Nephron (organoid): ENCODE results near the gene ZNF605.
A peak's percentile ranks its signal among the peaks of the same experiment; 100 is the strongest.

Experiments used
- H3K27ac Mint-ChIP-seq, 3 experiments: 2 replicates each; pipeline ENCODE4 v1.8.0; 2020; ENCODE audit warnings: mixed read lengths in 3 of 3, mild to moderate bottlenecking in 2 of 3, moderate library complexity in 1 of 3
- H3K27me3 Mint-ChIP-seq: 2 replicates; pipeline ENCODE4 v1.8.0; 2021; ENCODE audit warnings: low read depth, mild to moderate bottlenecking, moderate library complexity, mixed read lengths
- H3K36me3 Mint-ChIP-seq: 2 replicates; pipeline ENCODE4 v1.8.0; 2020; ENCODE audit warnings: low read depth, mixed read lengths
- H3K4me1 Mint-ChIP-seq: 2 replicates; pipeline ENCODE4 v1.8.0; 2020; ENCODE audit warnings: mixed read lengths
- H3K4me3 Mint-ChIP-seq, 3 experiments: 2 replicates each; pipeline ENCODE4 v1.8.0; 2020; ENCODE audit warnings: mild to moderate bottlenecking in 3 of 3, mixed read lengths in 3 of 3, moderate library complexity in 2 of 3
- H3K9me3 Mint-ChIP-seq: 2 replicates; pipeline ENCODE4 v1.8.0; 2020; ENCODE audit warnings: mixed read lengths
- TF ChIP-seq, protein P1 (sequence below), 3 experiments: fragments of 200-600 bp; sonication (generic); IDR thresholded peaks; one replicate each; pipeline ENCODE4 v1.5.0; 2021; ENCODE audit warnings: antibody characterized with exemption in 3 of 3; ENCODE audit not compliant: unreplicated experiment in 3 of 3

Gene ZNF605

DNA sequence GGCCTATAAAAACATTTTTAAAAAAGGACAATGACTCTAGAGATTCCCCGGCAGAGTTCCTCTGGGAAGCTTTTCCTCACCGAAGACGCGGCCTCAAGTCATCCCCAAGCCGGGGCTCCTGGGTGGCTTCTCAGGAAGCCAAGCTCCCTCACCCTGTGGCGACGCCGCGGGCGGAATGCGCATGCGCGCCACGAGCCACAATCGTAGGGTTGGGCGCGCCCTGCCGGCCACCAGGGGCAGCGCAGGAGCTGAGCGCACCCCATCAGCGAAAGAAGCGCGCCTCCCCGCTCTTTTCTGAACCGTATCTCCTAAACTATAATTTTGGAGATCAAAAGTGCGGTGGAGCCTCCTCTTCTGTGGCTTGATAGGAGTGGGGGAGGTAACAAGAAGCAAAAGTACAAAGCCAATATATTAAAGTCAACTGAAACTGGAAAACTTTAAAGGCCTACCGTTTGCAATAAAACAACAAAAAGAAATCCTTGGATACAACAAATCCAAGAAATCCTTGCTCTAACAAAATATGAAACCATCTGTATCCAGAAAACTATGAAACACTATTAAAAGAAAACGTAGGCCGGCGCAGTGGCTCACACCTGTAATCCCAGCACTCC lies 51.3 kb downstream of the ZNF605 start:
- H3K9me3 Mint-ChIP-seq = peaks cover 38% of the 10 kb centered on the region
- no peaks in the 10 kb centered on the region for H3K4me1 Mint-ChIP-seq
- TF ChIP-seq, protein P1, sequence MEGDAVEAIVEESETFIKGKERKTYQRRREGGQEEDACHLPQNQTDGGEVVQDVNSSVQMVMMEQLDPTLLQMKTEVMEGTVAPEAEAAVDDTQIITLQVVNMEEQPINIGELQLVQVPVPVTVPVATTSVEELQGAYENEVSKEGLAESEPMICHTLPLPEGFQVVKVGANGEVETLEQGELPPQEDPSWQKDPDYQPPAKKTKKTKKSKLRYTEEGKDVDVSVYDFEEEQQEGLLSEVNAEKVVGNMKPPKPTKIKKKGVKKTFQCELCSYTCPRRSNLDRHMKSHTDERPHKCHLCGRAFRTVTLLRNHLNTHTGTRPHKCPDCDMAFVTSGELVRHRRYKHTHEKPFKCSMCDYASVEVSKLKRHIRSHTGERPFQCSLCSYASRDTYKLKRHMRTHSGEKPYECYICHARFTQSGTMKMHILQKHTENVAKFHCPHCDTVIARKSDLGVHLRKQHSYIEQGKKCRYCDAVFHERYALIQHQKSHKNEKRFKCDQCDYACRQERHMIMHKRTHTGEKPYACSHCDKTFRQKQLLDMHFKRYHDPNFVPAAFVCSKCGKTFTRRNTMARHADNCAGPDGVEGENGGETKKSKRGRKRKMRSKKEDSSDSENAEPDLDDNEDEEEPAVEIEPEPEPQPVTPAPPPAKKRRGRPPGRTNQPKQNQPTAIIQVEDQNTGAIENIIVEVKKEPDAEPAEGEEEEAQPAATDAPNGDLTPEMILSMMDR (IDR thresholded peaks at IDR 0.05; ENCODE audit: unreplicated experiment in 3 of 3) = peak in 2 of 3 experiments; percentile 21 to 24
- H3K27ac Mint-ChIP-seq = no peak overlapping the region
- no peak overlapping the region for H3K4me3 Mint-ChIP-seq
- peaks cover 14% of the 10 kb centered on the region for H3K36me3 Mint-ChIP-seq
- H3K27me3 Mint-ChIP-seq = peaks cover 4% of the 10 kb centered on the region

GRCh38 chr12:132899033-132899432 lies 57.1 kb downstream of the ZNF605 start:
- H3K4me1 Mint-ChIP-seq = no peaks in the 10 kb centered on the region
- peaks cover 3% of the 10 kb centered on the region for H3K36me3 Mint-ChIP-seq
- no peaks in the 10 kb centered on the region for H3K27me3 Mint-ChIP-seq
- no peak overlapping the region for H3K4me3 Mint-ChIP-seq
- H3K27ac Mint-ChIP-seq = no peak overlapping the region
- peaks cover 29% of the 10 kb centered on the region for H3K9me3 Mint-ChIP-seq
- TF ChIP-seq, protein P1 (IDR thresholded peaks at IDR 0.05; ENCODE audit: unreplicated experiment in 3 of 3) = no peak

- Mint-ChIP-seq H3K4me3 (peak overlapping the region; percentile 73 to 98 (median 79)), H3K4me1 (peaks cover 5% of the 10 kb centered on the region), H3K9me3 (peaks cover 39% of the 10 kb centered on the region), H3K27me3 (peaks cover 21% of the 10 kb centered on the region), H3K36me3 (peaks cover 39% of the 10 kb centered on the region), H3K27ac (peak overlapping the region; percentile 70 to 99 (median 83))
- TF ChIP-seq, protein P1 (IDR thresholded peaks at IDR 0.05; ENCODE audit: unreplicated experiment in 3 of 3) = no peak
These were observed 67.3 kb downstream of the ZNF605 start for GRCh38 chr12:132888852-132889251.

GRCh38 chr12:132887513-132888351 lies 68.4 kb downstream of the ZNF605 start, which contains the start of gene CHFR:
Gene CHFR, minus strand, starts transcription at chr12:132887605. Its CDS starts 277 bp downstream, at chr12:132887328.
- Mint-ChIP-seq H3K9me3 (peaks cover 39% of the 10 kb centered on the region), H3K36me3 (peaks cover 47% of the 10 kb centered on the region), H3K27me3 (peaks cover 21% of the 10 kb centered on the region), H3K4me3 (peak within 1 kb of the TSS; percentile 96 to 100 (median 98)), H3K4me1 (peaks cover 5% of the 10 kb centered on the region), H3K27ac (peak within 1 kb of the TSS; percentile 99)
- TF ChIP-seq, protein P1 (IDR thresholded peaks at IDR 0.05; ENCODE audit: unreplicated experiment in 3 of 3) = no peak

DNA sequence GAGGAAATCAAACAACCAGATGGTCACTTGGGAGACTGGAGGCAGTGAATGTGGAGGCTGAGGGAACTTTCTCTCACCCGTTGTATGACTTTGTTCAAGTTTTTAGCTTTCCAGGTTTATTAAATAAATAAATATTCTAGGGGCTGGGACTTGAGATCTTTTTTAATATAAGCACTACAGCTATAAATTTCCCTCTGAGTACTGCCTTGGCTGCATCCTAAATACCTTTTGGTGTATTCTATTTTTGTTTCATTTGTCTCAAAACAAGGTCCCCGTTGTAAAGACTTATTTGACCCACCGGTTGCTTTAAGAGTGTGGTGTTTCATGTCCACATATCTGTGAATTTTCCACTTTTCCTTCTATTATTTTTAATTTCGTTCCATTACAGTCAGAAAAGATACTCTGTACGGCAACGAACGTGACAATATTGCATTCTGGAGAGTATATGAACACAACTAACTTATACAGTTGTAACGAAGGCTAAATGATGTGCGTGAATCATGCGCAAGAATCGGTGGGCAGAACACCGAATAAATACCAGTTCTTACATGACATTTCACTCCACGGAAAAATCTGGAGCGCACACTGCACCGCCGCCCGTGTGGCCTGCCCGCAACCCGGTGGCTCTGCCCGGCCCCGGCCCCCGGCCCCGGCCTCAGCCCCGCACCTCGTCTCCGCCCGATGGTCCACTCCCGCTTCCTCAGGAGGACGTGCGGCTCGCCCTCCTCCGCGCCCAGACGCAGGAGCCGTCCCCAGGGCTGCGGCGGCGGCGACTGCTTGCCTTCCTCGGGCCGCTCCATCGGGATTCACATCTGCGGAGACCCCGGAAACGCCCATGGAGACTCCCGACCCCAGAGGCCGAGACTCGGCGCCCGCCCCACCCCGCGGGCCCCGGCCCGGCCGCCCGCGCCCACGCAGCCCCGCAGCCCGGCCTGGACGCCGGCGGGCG lies 69.3 kb downstream of the ZNF605 start:
- H3K9me3 Mint-ChIP-seq = peaks cover 39% of the 10 kb centered on the region
- TF ChIP-seq, protein P1 (IDR thresholded peaks at IDR 0.05; ENCODE audit: unreplicated experiment in 3 of 3) = no peak
- peak overlapping the region in 2 of 3 experiments; percentile 46 to 99 for H3K27ac Mint-ChIP-seq
- H3K4me1 Mint-ChIP-seq = peaks cover 5% of the 10 kb centered on the region
- peaks cover 57% of the 10 kb centered on the region for H3K36me3 Mint-ChIP-seq
- H3K4me3 Mint-ChIP-seq = peak overlapping the region; percentile 85 to 100 (median 98)
- peaks cover 21% of the 10 kb centered on the region for H3K27me3 Mint-ChIP-seq
